HG03565 (cell line): ENCODE measurements around the gene PLEKHA5.
"Not testable (repeated sequence)": the region's sequence is repeated elsewhere in the genome, so short reads cannot be mapped to it uniquely, and the experiment has no call there.

Experiments used
- ATAC-seq: cut with Tn5 transposase; IDR thresholded peaks from one replicate; pipeline ENCODE4 v1.9.1; 2021; ENCODE audit warnings: mild to moderate bottlenecking, moderate library complexity; ENCODE audit not compliant: unreplicated experiment

PLEKHA5 gene

DNA sequence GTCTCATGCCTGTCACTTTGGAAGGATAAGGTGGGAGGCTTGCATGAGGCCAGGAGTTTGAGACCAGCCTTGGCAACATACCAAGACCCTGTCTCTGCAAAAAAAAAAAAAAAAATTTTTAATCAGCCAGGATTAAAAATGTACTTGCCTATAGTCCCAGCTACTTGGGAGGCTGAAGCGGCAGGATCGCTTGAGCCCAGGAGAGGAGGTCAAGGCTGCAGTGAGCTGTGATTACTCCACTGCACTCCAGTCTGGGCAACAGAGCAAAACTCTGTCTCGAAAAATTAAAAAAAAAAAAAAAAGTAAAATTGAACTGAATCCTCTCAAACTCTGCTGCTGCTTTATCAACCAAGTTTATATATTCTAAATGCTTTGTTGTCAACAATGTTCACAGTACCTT lies 181.6 kb downstream of the PLEKHA5 start:
- ATAC-seq = no peak

DNA sequence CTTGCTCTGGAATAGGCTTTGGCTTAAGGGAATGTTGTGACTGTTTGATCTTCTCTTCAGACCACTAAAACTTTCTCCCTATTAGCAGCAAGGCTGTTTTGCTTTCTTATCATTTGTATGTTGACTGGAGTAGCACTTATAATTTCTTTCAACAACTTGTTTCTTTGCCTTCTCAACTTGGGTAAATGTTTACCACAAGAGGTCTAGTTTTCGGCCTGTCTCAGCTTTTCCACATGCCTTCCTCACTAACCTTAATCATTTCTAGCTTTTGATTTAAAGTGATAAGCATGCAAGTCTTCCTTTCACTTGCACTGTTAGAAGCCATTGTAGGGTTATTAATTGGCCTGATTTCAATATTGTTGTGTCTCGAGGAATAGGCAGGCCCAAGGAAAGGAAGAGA lies 183.1 kb downstream of the PLEKHA5 start:
- ATAC-seq = no peak

DNA sequence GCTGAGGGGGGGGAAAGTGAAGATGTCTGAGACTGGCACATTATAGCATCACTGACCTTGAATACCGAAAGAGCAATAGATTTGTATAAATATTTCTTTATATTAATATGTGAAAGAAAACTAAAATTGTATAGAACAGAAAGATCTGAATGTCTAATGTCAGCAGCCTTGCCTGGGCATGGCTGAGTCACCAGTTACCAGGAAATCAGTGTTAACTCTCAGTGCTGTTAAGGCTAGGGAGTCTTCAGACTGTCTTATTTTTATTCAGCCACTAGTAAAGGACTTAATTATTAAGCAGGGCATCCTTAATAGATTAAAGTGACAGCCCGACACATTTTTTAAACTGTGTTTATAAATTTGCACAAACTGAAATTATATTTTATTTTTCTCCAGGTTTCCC lies 186.9 kb downstream of the PLEKHA5 start:
- no peak for ATAC-seq

DNA sequence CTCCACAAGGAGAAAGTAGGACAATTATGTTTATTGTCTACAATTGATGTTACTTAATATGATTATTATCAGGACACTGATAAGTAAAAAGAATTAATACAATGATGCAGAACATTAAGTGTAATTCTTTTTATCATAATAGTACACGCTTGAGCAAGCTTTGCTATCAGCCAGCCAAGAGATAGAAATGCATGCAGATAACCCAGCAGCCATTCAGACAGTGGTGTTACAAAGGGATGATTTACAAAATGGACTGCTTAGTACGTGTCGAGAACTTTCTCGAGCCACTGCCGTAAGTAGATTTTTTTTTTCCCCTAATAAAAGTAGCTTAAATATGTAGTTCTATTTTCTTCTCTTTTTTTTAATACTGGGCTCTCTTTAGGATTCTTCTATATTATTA lies 192.8 kb downstream of the PLEKHA5 start:
- no peak for ATAC-seq

DNA sequence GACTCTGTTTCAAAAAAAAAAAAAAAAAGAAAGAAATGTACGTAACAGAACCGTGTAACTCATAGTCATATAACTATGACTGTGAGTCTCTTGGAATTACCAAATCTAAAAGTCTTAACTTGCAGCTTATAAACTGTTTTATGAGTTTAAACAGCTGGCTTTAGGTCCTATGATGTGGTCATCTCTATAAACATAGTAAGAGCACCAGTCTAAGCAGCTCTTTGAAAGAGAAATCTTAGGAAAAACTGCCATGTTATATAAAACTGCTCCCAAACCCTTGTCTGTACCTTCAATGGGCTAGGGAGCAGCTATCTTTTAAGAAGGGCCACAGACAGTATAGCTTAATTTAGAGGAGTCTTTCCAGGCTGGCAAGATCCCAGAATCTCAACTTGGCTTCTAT lies 194.3 kb downstream of the PLEKHA5 start:
- ATAC-seq = no peak

GRCh38 chr12:19326102-19326501 lies 196.6 kb downstream of the PLEKHA5 start:
- ATAC-seq = no peak

GRCh38 chr12:19332196-19332595 lies 202.7 kb downstream of the PLEKHA5 start:
- ATAC-seq = no peak

DNA sequence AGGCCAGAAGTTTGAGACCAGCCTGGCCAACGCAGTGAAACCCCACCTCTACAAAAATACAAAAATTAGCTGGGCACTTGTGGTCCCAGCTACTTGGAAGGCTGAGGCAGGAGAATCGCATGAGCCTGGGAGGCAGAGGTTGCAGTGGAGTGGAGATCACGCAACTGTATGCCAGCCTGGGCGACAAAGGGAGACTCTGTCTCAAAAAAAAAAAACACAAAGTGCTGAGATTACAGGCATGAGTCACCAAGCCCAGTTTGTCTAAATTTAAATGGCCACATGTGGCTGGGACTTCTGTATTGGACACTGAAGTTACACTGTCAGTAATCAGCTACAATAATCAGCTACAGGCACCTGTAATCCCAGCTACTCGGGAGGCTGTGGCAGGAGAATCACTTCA lies 208.9 kb downstream of the PLEKHA5 start:
- no peak for ATAC-seq

DNA sequence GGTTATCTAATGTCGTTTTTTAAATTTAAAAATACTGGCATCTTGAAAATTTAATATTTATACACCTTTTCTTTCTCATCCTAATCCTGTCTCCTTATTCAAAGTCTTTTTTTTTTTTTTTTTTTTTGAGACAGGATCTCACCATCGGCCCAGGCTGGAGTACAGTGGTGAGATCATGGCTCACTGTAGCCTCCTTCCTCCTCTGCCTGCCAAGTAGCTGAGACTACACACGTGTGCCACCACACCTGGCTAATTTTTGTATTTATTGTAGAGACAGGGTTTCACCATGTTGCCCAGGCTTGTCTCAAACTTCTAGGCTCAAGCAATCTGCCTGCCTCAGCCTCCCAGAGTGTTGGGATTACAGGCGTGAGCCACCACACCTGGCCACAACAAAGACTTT lies 221.3 kb downstream of the PLEKHA5 start:
- ATAC-seq = not testable (repeated sequence)

- ATAC-seq = no peak
Observed at GRCh38 chr12:19351346-19351745, 221.8 kb downstream of the PLEKHA5 start.

DNA sequence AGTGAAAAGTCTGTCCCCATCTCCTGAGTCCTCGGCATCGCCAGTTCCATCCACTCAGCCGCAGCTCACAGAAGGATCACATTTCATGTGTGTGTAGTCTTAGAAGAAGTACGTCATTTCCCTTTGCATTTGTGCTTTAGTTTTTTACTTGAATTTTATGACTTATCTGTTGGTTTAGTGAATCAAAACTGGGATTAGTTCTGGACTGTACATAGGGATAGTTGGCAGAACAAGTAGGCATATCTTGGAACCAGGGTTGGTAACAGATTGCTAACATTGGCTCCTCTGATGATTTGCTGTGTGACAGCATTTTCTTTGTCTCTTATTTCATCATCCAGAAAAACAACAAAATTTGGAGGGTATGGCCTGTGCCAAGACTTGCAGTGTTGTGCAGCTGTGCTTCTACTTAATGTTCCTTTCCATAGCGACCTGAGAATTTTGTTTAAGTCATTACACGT lies 240.2 kb downstream of the PLEKHA5 start:
- no peak for ATAC-seq

DNA sequence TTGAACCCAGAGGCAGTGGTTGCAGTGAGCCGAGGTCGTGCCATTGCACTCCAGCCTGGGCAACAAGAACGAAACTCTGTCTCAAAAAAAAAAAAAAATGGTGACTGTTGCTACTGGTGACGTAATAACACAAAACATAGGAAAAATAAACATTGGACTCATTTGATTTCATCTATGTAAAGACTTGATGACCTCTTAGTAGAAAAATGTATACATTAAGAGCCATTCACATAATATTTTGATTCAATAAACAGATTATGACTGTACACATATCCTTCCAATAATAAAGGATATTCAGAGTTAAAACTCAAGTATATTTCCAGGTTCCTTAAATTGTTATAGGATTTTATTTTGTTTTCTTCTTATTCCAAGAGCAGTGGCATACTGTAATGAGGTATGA lies 244.1 kb downstream of the PLEKHA5 start:
- no peak for ATAC-seq

GRCh38 chr12:19375888-19376287 lies 246.4 kb downstream of the PLEKHA5 start:
- no peak for ATAC-seq

DNA sequence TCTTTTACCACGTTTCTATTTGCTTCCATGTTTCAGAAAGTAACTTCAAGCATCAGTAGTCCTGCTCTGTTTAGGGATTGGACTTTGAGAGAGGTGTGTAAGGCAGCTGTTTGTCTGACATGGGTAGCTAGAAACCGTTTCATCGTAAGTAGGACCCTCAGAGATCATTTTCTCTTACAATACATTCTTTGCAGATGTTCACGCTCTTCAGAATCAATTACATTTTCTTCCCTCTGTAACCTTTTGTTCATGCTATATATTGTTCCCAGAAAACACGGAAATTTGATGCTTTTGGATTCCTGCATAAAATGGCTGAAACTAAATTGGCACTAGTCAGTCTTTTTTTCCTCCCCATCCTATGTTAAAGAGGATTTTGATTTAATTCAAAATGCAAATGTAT lies 247.2 kb downstream of the PLEKHA5 start:
- no peak for ATAC-seq

DNA sequence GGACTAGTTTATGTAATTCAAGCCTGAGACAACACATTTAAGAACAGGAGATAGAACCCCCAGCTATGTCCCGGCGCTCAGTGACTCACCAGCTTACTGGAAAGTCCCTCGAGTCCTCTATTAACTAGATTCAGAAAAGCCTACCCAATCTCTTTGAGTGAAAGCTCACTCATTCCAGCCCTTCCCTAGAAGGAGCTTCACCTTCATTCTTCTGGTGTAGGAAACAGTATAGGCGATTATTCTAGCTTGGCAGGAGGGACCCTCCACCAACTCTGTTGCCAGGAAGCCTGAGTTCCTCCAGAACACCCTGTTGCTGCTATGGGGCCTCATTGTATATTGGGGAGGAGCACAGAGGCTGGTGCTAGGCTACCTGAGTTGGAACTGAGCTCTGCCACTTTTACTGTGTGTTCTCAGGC lies 252.6 kb downstream of the PLEKHA5 start:
- peak; percentile 99 for ATAC-seq

- no peak for ATAC-seq
Observed at GRCh38 chr12:19382563-19382962, 253.0 kb downstream of the PLEKHA5 start.

DNA sequence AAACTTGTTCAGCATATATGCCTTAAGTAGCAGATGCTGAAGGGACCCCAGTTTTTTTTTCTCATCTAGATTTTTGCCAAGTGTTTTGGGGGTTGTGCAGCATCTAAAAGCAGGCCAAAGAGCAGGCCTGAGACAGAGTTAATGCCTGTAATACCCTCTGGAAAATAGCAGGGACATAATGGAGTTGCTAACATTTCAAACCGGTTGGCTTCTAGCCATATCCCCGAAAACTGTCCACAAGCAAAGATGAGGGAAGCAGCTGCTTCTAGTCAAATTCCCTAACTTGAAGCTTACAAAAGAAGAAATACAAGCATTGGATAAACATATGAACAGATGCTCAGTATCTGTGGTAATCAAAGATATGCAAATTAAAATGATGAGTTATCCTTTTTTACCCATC lies 257.6 kb downstream of the PLEKHA5 start:
- ATAC-seq = no peak

DNA sequence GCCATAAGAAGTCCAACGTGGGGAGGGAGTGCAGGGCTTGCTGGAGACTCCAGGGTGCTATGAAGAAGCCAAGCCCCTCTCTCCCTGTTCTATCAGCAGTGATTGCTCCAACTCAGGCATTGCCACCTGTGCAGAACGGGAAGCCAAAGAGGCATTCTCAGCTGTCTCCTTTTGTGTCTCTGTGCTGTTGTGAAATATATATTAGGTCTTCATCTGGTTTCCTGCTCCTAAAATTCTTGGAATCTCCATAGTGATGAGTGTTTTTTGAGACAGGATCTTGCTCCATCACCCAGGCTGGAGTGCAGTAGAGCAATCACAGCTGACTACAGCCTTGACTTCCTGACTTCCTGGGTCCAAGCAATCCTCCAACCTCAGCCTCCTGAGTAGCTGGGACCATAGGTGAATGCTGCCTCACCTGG lies 258.6 kb downstream of the PLEKHA5 start:
- ATAC-seq = no peak

- ATAC-seq = no peak
Observed at GRCh38 chr12:19390051-19390598, 260.6 kb downstream of the PLEKHA5 start.

DNA sequence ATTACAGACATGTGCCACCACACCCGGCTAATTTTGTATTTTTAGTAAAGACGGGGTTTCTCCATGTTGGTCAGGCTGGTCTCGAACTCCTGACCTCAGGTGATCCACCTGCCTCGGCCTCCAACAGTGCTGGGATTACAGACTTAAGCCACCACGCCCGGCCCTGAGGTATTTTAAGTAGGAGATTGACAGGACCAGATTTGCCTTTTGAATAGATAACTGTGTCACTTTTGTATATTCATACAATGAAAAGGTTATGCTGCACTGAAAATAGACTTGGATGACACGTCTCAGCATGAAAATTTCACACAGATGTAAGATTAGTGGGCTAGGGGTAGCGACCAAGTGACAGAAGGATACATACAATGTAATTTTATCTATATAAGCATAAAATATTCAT lies 263.1 kb downstream of the PLEKHA5 start:
- not testable (repeated sequence) for ATAC-seq

DNA sequence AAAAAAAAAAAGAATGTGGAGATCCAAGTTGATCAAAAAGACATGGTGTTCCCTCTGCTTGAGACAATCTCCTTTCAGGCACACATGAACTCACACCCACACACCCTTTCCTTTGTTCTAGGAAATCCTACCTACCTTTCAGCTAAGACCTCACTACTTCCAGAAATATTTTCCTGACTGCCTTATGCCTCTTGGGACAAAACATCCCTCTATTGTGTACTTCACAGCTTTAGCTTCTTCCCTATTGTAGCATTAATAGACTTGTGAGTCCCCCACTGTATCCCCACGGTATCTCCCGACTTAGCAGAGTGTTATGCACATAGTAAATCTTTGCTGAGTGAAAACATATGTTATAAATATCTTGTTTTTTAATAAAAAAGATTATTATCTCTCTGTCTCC lies 264.9 kb downstream of the PLEKHA5 start:
- ATAC-seq = no peak

DNA sequence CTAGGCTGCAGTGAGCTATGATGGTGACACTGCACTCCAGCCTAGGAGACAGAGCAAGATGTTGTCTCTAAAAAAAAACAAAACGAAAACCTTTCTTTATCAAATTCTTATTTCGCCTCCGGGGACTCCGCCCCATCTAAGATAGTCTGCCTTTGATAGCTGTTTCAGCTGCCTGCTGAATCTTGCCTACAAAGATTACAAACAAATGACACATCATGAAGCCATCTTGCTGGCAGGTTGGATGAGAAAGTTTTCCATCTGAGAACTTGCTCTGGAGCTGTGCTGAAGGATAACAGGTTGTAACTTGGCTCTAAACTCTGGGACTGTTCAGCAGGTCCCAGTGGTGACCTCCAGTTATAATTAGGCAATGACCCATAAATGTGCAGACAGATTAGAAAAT lies 268.0 kb downstream of the PLEKHA5 start:
- no peak for ATAC-seq
